ENCODE measurements around the gene LAT.

GRCh38 chr16:28999577-28999976 lies 14.7 kb downstream of the LAT start:
- TF ChIP-seq POLR2A (IDR thresholded peaks at IDR 0.05) (no peak), CTCF (IDR thresholded peaks at IDR 0.05) (no peak), EP300 (IDR thresholded peaks at IDR 0.05) (no peak)
